GM21447 (cell line): Measurements from ENCODE around the gene SUSD2.
"Not testable (repeated sequence)": the region's sequence is repeated elsewhere in the genome, so short reads cannot be mapped to it uniquely, and the experiment has no call there.

Experiments
- ATAC-seq: cut with Tn5 transposase; IDR thresholded peaks from one replicate; pipeline ENCODE4 v1.9.1; 2021; ENCODE audit not compliant: unreplicated experiment

The SUSD2 gene

DNA sequence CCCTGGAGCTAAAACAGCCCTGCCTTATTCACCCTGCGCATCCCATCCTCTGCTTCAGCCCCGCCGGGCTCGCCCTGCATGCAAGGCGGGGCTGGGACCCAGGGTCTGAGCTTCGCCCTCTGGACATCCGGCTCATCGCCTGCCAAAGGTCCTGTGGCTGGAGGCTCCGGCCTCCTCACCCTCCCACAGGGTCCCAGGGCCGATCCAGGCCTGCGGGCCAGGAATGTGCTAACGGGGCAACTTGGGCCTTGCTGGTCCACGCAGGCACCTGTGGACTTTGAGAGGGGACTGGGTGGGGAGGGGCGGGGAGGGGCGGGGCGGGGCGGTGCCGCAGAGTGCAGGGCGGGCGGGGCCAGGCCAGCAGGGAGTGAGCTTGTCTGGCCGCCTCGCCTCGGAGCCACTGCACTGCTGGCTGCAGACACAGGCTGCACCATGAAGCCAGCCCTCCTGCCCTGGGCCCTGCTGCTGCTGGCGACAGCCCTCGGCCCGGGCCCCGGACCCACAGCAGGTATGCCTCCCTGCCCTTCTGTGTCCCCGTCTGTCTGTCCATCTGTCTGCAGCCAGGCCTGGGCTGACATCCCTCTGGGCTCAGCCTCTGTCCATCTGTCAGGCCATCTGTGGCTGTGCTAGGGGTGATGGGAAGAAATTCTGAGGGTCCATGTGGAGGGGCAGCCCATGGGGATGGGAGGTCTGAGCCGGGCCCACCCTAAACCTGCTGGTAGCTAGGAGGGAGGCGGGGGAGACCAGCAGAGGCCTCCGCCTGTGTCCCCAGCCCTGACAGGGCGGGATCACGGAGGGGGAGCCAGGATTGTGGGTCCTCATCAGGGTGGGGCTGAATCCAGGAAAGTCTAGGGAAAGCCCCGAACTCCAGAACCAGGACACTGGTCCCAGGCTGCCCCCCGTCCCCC is at the start of gene SUSD2:
SUSD2 (plus strand) TSS at position 400 of the 908 bp plus-strand sequence; CDS start at position 433, 33 bp downstream.
- no peak for ATAC-seq

GRCh38 chr22:24133187-24133965 is 47.9 kb upstream of the SUSD2 start:
- ATAC-seq = no peak

- no peak for ATAC-seq
Observed at GRCh38 chr22:24134090-24134846, 47.0 kb upstream of the SUSD2 start.

DNA sequence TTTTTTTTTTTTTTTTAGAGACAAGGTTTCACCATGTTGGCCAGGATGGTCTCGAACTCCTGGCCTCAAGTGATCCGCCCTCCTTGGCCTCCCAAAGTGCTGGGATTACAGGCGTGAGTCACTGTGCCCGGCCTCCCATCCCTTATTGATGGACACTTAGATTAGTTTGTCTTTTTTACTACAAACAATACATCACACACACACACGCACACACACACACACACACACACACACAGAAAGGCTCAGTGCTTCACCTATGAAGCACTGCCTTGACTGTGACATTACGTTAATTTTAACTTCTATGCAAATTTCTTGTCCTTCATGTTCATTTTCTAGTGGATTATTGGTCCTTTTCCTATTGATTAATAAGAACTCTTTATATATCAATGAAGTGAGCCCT is 44.8 kb upstream of the SUSD2 start:
- ATAC-seq = not testable (repeated sequence)

- no peak for ATAC-seq
Observed at GRCh38 chr22:24137595-24137994, 43.7 kb upstream of the SUSD2 start.

- ATAC-seq = no peak
Observed at GRCh38 chr22:24138649-24139420, 42.5 kb upstream of the SUSD2 start.

- ATAC-seq = no peak
Observed at GRCh38 chr22:24140357-24140756, 40.9 kb upstream of the SUSD2 start.

- no peak for ATAC-seq
Observed at GRCh38 chr22:24141586-24141985, 39.7 kb upstream of the SUSD2 start.

- ATAC-seq = no peak
Observed at GRCh38 chr22:24142241-24142640, 39.0 kb upstream of the SUSD2 start.

- no peak for ATAC-seq
Observed at GRCh38 chr22:24142831-24143230, 38.5 kb upstream of the SUSD2 start.

DNA sequence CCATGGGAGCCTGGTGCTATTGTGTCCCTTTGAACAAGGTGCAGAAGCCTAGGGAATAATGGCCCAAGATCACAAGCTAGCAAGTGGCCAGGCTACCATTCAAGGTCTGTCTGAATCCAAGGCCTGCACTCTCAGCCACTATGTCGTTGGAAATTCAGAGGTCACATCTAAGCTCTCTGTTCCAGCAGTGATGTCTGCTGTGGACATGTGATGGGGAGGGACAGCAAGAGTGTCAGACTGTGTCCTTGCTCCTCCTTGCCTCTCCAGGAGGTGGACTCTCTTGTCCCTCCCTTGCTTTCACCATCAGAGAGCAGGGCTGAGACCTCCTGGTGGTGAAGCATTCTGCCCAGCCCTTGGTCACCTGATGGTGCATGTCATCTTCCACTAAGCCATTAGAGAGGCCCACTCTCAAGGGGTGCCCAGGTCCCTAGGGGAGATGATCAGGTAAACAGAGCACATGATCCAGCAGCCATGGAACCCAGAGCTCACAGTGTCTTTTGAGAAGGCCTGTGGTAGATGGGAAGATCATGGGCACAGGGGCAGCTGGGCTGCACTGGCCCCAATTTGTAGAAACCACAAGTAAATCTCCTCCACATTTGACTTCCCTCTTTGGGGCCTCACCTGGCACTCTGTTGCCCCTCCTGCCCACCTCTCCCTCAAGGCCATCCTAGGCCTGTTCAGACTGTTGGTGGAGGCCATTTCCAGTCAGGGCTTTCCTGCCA is 37.1 kb upstream of the SUSD2 start:
- no peak for ATAC-seq

GRCh38 chr22:24144778-24145085 is 36.6 kb upstream of the SUSD2 start:
- no peak for ATAC-seq

DNA sequence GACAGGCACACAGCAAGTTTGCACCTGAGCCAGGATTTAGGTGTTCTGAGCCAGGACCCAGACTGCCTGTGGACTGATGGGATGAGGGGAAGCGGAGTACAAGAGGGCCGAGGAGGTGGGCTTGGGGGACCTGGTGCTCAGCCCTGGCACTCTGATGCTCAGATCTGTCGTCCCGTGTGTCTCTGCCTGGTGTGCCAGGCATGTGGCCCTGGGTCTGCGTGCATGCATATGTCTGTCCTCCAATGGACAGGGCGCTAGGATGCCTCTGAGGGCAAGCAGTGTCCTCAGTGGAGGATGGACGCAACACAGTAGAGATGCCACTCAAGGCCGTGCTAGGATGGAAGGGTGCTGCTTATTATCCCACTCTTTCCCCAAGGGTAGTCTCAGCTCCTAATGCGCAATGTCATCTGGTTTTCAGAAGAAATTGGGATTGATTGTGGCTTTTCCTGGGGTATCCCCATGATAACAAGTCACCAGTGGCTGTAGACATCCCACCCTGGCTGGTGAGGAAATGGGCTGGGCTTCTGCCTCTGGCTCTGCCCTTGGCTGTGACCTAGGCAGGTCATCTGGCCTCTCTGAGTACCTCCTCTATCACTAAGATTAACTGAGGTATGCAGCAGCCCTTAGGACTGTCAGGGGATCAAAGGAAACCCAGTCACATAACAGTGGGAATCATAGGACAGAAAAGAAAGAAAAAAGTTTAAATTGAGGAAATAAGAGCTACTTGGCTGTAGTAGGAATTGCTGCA is 35.7 kb upstream of the SUSD2 start:
- no peak for ATAC-seq

GRCh38 chr22:24146194-24146616 is 35.1 kb upstream of the SUSD2 start:
- no peak for ATAC-seq

- no peak for ATAC-seq
Observed at GRCh38 chr22:24146791-24147353, 34.4 kb upstream of the SUSD2 start.

- ATAC-seq = no peak
Observed at GRCh38 chr22:24147666-24148065, 33.6 kb upstream of the SUSD2 start.

DNA sequence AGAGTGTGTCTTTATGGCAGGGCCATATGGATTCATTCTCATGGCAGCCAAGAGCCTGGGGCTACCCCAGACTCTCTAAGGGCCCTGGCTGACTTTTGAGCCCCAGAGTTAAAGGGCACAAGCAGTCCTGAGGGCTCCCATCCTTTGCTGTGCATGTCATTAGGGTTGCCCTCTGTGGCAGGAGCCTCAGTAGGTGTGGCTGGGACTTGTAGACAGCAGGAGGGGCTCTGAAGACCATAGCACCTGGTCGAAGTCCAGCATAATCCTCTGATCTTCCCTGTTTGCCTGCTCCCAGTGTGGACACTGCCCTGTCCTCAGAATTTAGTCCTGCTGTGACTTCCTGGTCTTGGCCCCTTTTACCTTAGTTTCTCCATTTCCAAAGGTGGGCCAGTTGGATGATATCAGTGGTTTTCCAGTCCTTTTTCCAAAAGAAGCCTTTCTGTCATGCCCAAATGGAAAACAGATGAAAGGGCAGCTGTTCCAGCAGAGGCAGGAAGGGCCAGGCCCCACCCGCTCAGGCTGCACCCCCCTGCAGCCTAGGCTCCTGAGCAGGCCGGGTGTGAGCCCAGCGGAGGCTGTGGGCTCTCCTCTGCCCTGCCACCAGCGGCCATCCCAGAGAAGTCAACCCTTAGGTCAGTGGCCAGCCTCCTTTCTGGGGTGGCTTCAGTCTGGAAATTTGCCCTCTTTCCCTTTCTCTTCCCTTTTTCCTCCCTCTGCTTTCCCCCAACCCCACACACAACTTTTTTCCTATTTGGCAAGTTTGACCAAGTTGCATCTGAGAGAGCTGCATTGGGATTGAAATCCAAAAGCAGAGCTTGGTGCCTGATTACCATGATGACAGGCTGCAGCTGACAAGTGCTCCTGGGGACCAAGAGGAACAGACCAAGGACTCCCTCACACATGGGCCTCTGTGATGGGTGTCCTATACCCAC is 32.8 kb upstream of the SUSD2 start:
- no peak for ATAC-seq

GRCh38 chr22:24149198-24149590 is 32.1 kb upstream of the SUSD2 start:
- no peak for ATAC-seq
